Fibroblast of peridontal ligament (primary cell): Measurements from ENCODE around the gene ZNF302.
"Not testable (repeated sequence)": the region's sequence is repeated elsewhere in the genome, so short reads cannot be mapped to it uniquely, and the experiment has no call there.

Experiments used
- DNase-seq: peaks from one replicate; pipeline ENCODE4 v3.0.0-alpha.2; 2010; ENCODE audit errors: extremely low read depth

The ZNF302 gene

DNA sequence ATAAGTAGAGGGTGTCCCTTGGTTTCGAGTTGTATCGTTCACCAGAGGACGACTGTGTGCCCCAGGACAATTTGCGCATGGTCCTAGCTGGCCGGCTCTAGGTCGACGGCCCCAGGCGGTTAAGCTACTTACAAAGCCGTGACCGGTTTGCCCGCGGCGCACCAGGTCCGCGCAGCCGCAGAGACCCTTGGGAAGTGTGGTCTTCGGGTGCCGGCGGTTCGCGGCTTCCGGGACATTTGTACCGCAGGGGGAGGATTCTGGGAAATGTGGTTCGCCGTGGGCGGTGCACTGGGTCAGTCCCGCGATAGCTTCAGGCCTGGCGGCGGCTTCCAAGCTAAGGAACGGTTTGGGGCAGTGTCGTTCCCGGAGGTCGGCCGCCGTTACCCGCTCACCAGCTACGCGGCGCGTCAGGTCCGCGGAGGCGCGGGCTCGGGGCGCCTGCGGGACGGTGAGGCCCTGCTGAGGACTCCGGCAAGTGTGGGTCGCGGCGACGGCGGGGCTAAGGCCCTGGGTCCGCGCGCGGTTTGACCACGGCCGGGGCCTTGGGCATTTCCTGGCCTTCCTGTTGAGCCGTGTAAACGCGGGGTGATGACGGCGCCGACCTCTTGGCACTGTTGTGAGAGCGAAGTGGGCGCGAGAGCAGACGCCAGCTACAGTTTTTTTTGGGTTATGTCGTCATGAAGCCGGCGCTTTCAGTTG is at the start of gene ZNF302:
TSS of gene ZNF302 (plus strand) at position 293 of the 699 bp plus-strand sequence. CDS start 1,127 bp downstream, outside the sequence.
- DNase-seq: peak; percentile 96

DNA sequence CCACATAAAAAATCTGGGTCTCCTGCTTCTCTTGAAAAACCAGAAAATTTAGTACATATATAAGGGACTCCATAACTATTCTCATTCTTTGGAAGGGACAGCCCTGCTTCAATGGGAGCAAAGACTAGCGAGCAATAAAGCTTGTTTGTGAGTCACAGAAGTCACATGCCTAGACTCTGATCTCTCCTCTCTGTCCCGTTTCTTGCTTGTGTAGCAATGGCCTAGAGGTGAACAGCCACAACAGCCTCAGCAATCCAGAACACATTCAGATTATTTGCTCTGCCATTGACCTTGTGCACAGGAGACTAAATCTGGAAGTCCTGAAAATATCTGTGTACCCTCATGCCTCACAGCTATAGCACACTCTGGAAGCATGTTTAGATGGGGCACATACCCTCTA is 43.7 kb upstream of the ZNF302 start:
- DNase-seq: no peak

DNA sequence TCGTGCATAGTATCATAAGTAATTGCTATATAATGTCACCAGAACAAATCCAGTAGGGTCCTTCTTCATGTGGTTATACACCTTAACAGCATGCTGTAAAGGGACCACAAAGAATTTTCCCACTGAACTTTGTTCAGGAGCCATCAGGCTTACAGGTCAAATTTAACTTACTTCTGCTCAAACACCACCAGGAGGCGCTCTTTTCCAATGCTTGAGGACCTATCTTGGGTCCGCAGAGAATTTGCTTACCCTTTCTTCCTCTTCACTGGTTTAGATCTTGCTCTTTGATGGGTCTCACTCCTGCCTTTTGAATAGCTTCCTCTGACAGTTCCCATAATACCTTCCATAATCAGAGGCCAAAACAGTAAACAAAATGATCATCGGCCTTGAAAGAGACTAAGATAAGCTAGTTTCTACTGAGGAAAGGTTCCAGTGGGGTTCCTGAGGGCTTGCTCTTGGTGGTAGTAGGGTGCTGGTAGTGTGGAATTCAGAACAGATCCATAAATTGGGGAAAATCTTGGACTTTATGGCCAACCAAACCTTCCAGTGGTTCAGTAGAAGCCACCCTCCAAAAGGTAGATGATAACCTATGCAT is 37.9 kb upstream of the ZNF302 start:
- peak; percentile 72 for DNase-seq

DNA sequence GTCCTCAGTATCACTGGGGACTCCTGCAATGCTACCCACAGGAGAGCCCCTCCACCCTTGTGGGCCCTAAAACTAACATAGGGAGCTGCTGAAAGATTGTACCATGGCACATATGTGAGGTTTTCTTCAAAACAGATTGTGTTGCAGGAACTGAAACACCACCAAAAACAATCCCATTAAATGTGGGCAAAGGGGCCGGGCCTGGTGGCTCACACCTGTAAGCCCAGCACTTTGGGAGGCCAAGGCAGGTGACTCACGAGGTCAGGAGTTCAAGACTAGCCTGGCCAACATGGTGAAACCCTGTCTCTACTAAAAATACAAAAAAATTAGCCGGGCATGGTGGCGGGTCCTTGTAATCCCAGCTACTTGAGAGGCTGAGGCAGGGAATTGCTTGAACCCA is 35.2 kb upstream of the ZNF302 start:
- no peak for DNase-seq

DNA sequence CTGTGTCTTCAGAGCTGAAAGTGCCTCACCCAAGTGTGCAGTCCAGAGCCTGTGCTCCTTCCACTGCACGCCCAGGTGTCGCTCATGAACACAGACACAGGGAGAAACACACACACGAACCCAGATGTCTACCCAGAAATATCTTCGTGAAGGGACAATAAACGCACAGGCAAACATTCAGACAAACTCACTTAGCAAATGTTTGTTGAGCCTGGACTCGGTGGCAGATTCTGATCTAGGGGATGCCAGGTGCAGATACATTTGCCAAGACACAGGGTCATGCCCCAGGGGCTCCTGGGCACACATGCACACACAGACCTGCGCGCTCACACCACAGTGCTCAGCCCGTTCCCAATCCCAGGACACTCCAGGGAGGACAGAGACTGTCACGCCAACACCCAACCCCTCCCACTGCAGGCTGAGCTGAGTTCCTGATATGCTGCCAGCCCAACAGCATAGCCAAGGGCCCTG is 32.5 kb upstream of the ZNF302 start:
- DNase-seq: no peak

DNA sequence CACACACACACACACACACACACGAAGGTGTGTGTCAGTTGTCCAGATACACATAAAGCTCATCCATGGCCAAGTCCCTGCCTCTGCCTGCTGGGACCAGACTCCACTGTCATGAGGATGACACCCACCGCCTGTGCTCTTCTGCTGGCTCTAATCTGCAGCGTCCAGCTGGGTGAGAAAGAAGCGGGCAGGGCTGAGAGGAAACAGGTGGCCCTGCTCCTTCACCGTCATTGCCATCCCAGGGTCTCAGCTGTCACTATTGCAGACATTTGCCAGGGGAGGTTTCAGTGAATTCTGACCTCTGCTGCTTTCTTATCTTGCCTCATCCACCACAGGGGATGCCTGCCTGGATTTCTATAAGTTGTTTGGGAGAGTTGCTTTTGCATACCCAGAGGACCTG is 31.9 kb upstream of the ZNF302 start:
- DNase-seq: no peak

DNA sequence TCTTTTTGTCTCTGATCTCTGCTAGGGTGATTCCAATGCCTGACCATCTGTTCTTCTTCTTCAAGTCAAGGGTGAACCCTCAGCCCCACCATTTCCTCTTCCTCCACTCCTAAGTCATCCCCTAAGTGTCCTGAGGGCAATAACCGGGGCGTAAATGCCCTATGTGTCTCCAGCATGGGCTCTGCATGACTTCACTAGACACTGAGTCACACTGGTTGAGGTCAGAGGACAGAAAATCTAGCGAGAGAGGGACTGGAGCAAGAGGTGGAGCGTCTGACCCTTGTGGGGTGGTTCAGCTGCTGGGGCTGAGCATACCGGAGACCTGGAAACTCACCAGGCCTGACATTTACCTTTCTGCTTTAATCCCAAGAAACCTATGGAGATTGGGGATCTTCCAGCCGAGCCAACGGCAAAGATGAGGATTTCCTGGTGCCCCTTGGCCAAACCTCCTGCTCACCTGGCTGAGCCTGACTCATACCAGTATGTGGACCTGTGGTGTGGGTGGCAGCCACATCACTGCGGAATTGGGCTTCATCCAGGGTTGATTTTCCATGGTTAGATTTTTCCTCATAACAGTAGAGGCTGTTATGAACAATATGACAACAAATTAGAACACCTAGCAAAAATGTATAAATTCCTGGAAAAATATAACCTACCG is 27.5 kb upstream of the ZNF302 start:
- no peak for DNase-seq

DNA sequence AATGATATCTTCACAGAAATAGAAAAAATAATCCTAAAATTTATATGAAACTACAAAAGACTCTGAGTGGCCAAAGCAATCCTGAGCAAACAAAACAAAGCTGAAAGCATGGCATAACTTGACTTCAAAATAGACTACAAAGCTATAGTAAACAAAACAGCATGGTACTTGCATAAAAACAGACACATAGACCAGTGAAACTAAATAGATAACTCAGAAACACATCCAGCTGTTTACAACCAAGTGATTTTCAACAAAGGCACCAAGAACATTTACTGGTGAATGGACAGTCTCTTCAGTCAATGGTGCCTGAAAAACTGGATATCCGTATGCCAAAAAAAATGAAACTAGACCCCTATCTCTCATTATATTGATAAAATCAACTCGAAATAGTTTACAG is 25.7 kb upstream of the ZNF302 start:
- DNase-seq: no peak

DNA sequence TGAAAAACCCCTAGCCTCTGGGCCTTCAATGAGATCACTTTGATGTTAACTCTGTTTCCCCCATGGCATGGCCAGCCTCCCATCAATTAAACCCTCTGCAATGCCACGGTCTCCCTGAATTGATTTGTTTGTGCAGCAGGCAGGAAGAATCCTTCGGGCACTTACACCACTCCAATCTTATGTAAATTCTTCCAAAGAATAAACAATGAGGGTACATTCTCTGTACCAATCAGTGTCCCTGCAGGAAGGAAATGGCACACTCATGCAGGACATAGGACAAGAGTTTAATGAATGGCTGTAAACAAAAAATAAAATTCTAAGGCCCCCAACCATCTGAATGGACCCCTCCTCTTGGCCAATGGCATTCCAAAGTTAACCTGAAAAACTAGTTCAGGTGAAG is 22.7 kb upstream of the ZNF302 start:
- no peak for DNase-seq

DNA sequence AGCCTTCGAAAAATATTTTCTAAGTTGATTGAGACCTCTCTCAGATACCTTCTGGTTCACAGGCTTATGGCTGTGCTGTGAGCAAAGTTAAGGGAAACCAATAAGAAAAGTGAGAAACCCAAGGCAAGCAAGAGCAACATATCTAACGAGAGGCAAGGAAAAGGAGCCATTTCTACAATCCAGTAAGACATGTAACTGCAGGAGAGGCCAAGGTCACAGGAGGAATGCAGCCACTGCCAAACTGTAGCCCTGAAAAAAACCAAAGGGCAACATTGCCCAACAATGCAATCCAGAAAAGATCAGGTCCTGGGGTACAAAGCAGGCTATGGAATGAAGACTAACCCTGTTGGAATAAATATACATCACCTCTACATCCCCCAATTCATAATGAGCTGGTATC is 21.8 kb upstream of the ZNF302 start:
- no peak for DNase-seq

DNA sequence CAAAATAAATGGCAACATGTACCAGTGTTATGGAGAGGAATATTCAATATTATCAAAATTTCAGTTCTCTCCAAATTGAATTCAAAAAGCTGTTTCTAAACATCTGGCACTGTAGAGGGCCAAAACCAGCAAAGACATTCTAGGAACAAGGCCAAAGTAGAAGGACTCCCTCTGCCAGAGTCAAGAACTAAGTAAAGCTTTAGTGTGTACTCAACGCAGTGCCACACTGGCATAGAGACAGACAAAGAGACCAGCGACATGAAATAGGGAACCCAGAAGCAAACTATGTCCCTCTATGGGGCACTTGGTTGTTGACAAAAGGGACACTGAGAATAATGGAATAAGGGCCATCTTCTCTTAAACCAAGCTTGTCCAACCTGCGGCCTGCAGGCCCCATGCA is 16.1 kb upstream of the ZNF302 start:
- DNase-seq: no peak

DNA sequence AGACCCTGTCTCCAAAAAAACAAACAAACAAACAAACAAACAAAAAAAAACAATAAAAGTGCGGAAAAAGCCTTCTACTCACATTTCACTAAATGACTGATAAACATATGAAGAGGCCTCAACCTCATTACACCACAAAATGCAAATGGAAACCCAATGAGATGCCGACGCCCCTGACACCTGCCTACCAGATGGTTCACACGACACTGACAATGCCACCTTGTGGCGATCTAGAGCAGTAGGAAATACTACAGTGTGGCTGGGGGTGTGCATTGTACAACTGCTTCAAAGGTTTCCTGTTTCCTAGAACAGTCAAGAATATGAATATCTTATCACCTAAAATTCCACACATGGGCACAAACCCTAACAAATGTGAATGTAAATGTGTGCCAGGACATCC is 14.6 kb upstream of the ZNF302 start:
- no peak for DNase-seq

DNA sequence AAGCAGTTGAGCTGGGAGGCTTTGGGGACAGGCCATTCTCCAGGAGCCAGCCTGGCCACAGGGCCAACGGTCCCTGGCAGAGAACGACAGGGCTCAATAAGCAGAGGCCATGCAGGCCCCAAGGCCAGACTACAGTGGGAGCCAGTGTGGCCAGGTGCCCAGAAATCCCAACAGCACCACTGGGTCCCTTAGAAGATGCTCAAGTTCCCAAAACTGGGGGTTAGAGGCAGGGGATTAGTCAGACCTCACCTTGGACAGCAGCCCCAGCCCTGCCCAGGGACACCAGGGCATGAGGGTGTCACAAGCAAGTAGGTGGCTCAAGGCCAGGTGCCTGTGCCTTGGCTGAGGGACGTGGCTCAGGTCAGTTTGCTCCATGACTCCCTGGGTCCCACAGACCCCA is 13.3 kb upstream of the ZNF302 start:
- DNase-seq: no peak

DNA sequence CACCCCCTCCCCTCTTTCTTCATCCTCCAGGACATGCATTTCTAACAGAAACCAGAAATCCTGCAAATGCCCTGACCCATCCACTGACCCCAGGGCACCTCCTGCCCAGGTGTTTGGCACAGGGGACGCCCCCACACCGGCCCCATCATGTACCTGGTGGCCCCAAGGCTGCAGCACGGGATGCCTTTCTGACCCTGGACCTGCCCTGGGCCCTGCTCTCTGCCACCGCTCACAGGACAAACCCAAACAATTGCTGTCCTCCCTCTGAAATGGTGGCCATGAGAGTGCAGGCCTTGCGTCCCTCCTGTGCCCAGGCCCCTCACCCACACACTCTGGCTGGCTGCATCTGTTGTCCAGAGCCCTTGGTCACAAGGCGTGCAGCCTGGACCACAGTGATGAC is 12.6 kb upstream of the ZNF302 start:
- DNase-seq: no peak

DNA sequence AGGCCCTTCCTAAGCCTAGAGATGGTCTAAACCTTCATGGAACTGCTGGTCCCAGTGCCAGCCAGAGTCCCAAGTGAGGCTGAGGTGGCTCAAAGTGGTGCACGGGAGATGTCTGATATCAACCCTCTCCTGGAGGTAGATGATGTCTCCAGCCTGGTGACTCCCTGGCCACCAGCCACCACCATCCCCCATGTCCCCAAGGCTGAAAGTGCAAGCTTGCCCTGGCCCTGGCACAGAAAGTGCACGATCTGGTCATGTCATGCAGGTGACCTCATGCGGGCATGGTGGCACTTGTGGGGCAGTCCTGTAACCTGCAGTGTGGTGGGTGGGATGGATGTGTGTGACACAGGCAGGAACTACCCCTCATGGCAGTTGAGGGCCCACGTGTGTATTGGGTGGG is 12.2 kb upstream of the ZNF302 start:
- DNase-seq: not testable (repeated sequence)

DNA sequence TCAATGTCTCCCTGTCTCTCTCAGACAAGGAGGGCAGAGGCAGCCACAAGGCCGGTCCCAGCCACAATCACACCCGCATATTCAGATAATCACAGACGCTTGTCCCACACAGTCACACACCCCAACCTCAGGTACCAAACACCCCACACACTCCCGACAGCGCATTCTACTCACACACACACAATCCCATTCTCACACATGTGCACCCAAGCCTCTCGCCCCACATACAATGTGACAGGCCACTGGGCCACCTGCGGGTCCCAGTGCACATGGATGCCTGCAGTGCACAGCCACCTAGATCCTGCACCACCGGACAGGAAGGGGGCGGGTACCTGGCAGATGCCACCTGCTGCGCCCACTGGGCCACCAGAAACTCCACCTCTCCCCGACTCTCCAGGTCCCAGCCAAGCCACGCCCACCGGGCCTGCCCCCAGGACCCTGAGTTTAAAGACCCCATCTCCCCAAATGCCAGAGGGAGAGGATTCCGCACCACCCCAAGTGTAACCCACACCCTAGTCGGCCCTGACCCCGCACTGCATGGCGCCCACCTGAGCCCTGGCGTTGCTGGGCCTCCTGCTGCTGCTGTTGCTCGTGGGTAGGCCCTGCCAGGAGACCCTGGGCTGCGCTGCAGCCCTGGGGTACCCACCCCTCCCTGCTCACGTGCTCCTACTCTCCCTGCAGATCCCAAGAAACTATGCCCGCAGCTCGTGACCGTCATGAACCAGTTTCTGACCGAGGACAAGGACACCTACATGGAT is 11.1 kb upstream of the ZNF302 start:
- no peak for DNase-seq

DNA sequence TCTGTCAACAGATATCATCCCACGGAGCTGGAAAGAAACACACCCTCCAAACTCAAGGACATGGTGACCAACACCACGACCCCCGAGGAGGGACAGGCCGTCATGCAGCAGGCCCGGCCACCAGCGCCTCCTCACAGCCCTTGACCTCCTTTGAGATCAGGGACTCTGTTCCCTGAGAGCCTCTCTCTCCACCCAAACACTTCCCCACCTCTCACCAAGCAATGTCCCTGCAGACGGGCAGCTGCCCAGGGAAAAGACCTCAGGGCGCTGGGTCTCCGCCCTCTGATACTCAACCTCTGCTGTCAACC is 10.6 kb upstream of the ZNF302 start:
- DNase-seq: no peak

DNA sequence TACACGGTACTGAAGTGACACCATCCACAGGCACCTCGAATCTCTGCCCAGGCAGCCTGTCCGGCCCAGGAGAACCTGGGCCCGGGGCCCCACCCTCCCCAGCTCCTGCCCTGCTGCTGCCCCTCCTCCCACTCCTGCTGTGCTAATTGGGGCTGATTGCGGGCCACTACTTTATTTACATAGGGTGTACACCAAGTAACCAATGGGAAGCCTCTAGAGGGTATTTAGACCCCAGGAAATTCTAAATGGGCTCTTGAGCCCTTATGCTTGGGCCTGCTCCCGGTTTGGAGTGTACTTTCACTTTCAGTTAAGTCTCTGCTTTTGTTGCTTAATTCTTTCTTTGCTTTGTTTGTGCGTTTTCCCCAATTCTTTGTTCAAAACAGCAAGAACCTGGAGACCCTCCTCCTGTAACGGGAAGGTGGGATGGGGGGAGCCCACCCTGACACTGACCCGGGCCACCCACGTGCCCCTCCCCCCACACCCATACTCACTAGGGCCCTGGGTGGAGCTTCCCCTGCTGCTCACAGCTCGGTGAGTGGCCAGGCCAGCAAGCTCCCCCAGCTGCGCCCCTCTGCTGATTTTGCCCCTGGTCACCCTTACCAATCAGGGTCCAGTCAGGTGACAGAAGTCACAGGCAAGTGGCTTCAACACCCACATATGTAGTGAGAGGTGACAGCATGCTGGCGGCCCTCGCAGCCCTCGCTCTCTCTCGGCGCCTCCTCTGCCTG is 10.0 kb upstream of the ZNF302 start:
- peak; percentile 51 for DNase-seq

DNA sequence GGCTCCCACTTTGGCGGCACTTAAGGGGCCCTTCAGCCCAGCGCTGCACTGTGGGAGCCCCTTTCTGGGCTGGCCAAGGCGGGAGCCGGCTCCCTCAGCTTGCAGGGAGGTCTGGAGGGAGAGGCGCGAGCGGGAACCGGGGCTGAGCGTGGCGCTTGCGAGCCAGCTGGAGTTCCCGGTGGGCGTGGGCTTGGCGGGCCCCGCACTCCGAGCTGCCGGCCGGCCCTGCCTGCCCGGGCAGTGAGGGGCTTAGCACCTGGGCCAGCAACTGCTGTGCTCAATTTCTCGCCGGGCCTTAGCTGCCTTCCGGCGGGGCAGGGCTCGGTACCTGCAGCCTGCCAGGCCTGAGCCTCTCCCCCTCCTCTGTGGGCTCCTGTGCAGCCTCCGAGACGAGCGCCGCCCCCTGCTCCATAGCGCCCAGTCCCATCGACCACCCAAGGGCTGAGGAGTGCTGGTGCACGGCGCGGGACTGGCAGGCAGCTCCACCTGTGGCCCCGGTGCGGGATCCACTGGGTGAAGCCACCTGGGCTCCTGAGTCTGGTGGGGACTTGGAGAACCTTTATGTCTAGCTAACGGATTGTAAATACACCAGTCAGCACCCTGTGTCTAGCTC is 9.3 kb upstream of the ZNF302 start:
- not testable (repeated sequence) for DNase-seq

DNA sequence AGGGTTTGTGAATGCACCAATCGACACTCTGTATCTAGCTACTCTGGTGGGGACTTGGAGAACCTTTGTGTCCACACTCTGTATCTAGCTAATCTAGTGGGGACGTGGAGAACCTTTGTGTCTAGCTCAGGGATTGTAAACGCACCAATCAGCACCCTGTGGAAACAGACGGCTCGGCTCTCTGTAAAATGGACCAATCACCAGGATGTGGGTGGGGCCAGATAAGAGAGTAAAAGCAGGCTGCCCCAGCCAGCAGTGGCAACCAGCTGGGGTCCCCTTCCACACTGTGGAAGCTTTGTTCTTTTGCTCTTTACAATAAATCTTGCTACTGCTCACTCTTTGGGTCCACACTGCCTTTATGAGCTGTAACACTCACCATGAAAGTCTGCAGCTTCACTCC is 8.8 kb upstream of the ZNF302 start:
- not testable (repeated sequence) for DNase-seq

DNA sequence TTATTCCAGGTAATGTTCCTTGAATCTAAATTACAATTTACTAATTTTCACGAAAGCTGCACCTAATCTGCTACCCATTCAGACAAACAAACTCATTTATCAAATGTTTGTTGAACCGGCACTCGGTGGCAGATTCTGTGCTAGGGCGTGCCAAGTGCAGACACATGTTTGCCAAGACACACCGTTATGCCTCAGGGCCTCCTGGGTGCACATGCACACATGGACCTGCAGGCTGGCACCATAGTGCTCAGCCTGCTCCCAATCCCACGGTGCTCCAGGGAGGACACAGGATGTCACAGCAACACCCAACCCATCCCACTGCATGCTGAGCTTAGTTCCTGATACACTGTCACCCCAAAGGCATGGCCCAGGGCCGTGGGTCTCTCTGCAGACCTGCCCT is 8.2 kb upstream of the ZNF302 start:
- no peak for DNase-seq

DNA sequence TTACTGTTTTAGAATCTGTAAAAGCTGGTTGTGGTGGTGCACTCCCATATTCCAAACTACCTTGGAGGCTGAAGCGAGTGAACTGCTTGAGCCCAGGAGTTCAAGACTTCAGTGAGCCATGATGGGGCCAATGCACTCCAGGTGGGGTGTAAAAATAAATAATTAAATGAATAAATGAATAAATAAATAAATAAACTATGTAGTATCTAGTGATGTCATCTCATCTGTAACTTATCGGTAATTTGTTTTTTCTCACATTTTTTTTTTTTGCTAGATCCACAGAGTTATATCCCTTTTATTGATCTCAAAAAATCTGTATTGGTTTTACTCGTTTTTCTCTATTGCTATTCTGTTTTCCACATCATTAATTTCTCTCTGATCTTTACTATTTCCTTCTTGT is 5.5 kb upstream of the ZNF302 start:
- no peak for DNase-seq
